ENCODE measurements around the gene CAMK1D. TPM values are rescaled to one million over a fixed set of nuclear protein-coding genes. Genes with fewer than 3 reads are reported as not detected.
"Not testable (repeated sequence)": the region's sequence is repeated elsewhere in the genome, so short reads cannot be mapped to it uniquely, and the experiment has no call there.

The CAMK1D gene
- total and polyA plus RNA-seq, 4 experiments from 2014 or later, result 5.2 to 22.2 (median 19.4) TPM

DNA sequence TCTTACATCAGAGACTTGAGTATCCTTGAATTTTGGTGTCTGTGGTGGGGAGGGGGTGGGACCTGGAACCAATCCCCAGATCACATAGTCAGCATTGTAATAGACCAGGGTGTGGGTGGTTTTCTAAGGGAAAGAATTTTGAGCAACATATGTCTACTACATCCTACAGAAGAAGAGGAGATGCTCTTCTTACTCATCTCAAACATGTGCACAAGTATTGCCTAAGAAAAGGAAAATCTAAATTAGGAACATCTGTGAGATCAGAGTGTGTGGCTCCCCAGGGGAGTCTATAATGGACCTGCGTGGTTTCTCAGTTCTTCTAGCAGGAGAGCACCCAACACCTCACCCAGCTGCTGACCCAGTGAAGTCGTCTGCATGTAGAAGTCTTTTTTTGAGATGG, 503.3 kb downstream of the CAMK1D start:
- H3K4me3 Mint-ChIP-seq, result no peak overlapping the region
- no peaks in the 10 kb centered on the region for H3K27me3 ChIP-seq (ENCODE audit: insufficient read depth, low read length)
- no peaks in the 10 kb centered on the region for H3K9me3 ChIP-seq (ENCODE audit: control insufficient read depth in 1 of 2, low read length in 2 of 2)
- ChIA-PET CTCF (ENCODE audit: partially characterized antibody) (no interaction called here), POLR2A (ENCODE audit: partially characterized antibody) (no interaction called here)
- no peak overlapping the region for H3K27ac Mint-ChIP-seq
- no peak overlapping the region for H3K27ac ChIP-seq (ENCODE audit: low read depth, low read length)
- intact Hi-C loops (cut with micrococcal nuclease), result no loop called here
- no peaks in the 10 kb centered on the region for H3K36me3 ChIP-seq (ENCODE audit: insufficient read depth, low read length)
- peaks cover 0 to 10% (median 0%) of the 10 kb centered on the region in 4 donors for H3K4me1 Mint-ChIP-seq
- H3K27me3 Mint-ChIP-seq, result peaks cover 13 to 29% of the 10 kb centered on the region in 2 donors
- no peaks in the 10 kb centered on the region for H3K36me3 Mint-ChIP-seq
- no peak overlapping the region for H3K4me3 ChIP-seq (ENCODE audit: low read length in 2 of 2)
- no peak for DNase-seq
- H3K4me1 ChIP-seq (ENCODE audit: insufficient read depth, low read length), result no peaks in the 10 kb centered on the region
- peaks cover 0 to 4% (median 0%) of the 10 kb centered on the region in 8 donors for H3K9me3 Mint-ChIP-seq

DNA sequence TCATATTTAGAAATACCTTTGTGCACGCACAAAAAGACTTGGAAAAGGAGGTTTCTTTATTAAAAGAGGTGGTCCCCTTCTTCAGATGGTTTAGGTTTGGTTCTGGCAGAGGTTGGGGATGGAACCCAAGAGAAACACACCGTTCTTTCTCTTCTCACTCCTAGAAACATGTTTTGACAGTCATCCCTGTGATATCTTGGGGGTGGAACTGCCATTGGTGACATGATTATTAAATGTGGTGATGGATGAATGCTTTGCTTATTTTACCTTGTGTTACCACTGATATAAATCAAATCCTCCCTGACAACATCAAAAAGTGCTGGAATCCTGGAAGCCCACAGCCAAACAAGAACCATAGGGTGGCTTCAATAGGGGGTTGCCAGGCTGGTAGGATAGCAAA, 505.6 kb downstream of the CAMK1D start:
- Histone ChIP-seq H3K27ac (ENCODE audit: low read depth, low read length) (no peak overlapping the region), H3K4me1 (ENCODE audit: insufficient read depth, low read length) (no peaks in the 10 kb centered on the region), H3K27me3 (ENCODE audit: insufficient read depth, low read length) (no peaks in the 10 kb centered on the region), H3K9me3 (ENCODE audit: control insufficient read depth in 1 of 2, low read length in 2 of 2) (no peaks in the 10 kb centered on the region), H3K4me3 (ENCODE audit: low read length in 2 of 2) (no peak overlapping the region), H3K36me3 (ENCODE audit: insufficient read depth, low read length) (no peaks in the 10 kb centered on the region)
- H3K9me3 Mint-ChIP-seq, result peaks cover 0 to 5% (median 1%) of the 10 kb centered on the region in 8 donors
- CTCF ChIA-PET (ENCODE audit: partially characterized antibody), result no interaction called here
- peaks cover 0 to 2% (median 0%) of the 10 kb centered on the region in 4 donors for H3K4me1 Mint-ChIP-seq
- no peak overlapping the region for H3K27ac Mint-ChIP-seq
- intact Hi-C loops (cut with micrococcal nuclease), result no loop called here
- no peak for DNase-seq
- peaks cover 13 to 35% of the 10 kb centered on the region in 2 donors for H3K27me3 Mint-ChIP-seq
- no peak overlapping the region for H3K4me3 Mint-ChIP-seq
- no peaks in the 10 kb centered on the region for H3K36me3 Mint-ChIP-seq
- POLR2A ChIA-PET (ENCODE audit: partially characterized antibody), result no interaction called here

DNA sequence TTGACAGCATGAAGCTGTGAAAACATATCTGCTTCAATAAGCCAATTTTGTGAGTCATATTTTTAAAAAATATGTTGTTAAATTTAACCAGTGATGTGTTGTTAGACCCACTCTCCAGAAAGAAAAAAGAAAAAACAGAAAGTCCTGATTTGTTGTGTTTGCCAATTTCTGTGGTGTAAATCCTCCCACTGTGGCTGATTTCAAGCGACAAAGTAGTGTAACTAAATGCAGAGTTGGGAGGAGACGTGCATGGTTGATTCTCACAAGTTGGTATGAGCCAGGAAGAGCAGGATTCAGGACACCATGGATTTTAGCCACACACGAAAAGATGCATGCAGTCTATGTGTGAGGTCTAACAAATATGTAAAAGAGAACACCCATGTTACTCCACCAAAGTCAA, 513.1 kb downstream of the CAMK1D start:
- no peaks in the 10 kb centered on the region for H3K4me1 ChIP-seq (ENCODE audit: insufficient read depth, low read length)
- no peak overlapping the region for H3K27ac ChIP-seq (ENCODE audit: low read depth, low read length)
- DNase-seq, result no peak
- ChIA-PET POLR2A (ENCODE audit: partially characterized antibody) (no interaction called here), CTCF (ENCODE audit: partially characterized antibody) (no interaction called here)
- H3K36me3 Mint-ChIP-seq, result no peaks in the 10 kb centered on the region
- no peaks in the 10 kb centered on the region for H3K4me1 Mint-ChIP-seq
- H3K27me3 ChIP-seq (ENCODE audit: insufficient read depth, low read length), result no peaks in the 10 kb centered on the region
- H3K27me3 Mint-ChIP-seq, result peaks cover 0 to 13% of the 10 kb centered on the region in 2 donors
- no peaks in the 10 kb centered on the region for H3K9me3 ChIP-seq (ENCODE audit: control insufficient read depth in 1 of 2, low read length in 2 of 2)
- H3K9me3 Mint-ChIP-seq, result peaks cover 0 to 13% (median 0%) of the 10 kb centered on the region in 8 donors
- intact Hi-C loops (cut with micrococcal nuclease), result no loop called here
- no peaks in the 10 kb centered on the region for H3K36me3 ChIP-seq (ENCODE audit: insufficient read depth, low read length)
- no peak overlapping the region for H3K4me3 ChIP-seq (ENCODE audit: low read length in 2 of 2)
- H3K27ac Mint-ChIP-seq, result no peak overlapping the region
- no peak overlapping the region for H3K4me3 Mint-ChIP-seq

DNA sequence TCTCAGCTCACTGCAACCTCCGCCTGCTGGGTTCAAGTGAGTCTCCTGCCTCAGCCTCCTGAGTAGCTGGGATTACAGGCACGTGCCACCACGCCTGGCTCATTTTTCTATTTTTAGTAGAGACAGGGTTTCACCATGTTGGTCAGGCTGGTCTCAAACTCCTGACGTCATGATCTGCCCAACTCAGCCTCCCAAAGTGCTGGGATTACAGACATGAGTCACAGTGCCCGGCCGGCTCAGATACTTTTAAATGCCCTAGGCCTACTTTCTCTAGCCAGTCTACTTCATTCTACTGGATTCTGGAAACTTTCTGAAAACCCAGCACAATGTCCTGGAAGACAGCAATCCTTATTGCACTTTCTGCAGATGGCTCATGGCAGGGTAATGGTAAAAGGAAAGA, 516.2 kb downstream of the CAMK1D start:
- CTCF ChIA-PET (ENCODE audit: partially characterized antibody); H3K27ac Mint-ChIP-seq; H3K27ac ChIP-seq (ENCODE audit: low read depth, low read length); H3K27me3 ChIP-seq (ENCODE audit: insufficient read depth, low read length); intact Hi-C loops (cut with micrococcal nuclease); H3K9me3 ChIP-seq (ENCODE audit: control insufficient read depth in 1 of 2, low read length in 2 of 2); H3K36me3 Mint-ChIP-seq; H3K4me3 Mint-ChIP-seq; H3K36me3 ChIP-seq (ENCODE audit: insufficient read depth, low read length); H3K4me1 Mint-ChIP-seq; POLR2A ChIA-PET (ENCODE audit: partially characterized antibody); H3K4me3 ChIP-seq (ENCODE audit: low read length in 2 of 2); H3K9me3 Mint-ChIP-seq; H3K4me1 ChIP-seq (ENCODE audit: insufficient read depth, low read length); H3K27me3 Mint-ChIP-seq; DNase-seq: not testable (repeated sequence)

DNA sequence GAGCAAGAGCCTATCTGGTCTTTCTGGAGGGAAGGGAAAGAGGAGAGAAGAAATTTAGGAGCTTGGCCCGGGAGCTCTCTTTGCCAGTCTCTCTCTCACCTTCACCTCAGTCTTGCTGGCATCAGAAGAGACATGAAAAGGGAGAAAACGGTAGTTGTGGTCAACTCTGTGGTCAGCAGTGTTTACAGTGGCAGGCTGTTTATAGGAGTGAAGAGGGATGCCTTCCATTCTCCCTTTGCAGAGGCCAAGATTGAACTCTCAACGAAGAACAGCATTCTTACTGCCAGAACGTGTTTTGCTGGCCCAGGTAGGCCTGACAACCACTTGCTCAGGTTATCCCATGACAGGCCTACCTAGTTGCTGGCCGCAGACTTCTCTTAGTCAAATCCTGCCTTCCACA, 518.9 kb downstream of the CAMK1D start:
- Histone ChIP-seq H3K4me3 (ENCODE audit: low read length in 2 of 2) (no peak overlapping the region), H3K27ac (ENCODE audit: low read depth, low read length) (no peak overlapping the region), H3K36me3 (ENCODE audit: insufficient read depth, low read length) (no peaks in the 10 kb centered on the region), H3K27me3 (ENCODE audit: insufficient read depth, low read length) (no peaks in the 10 kb centered on the region), H3K4me1 (ENCODE audit: insufficient read depth, low read length) (no peaks in the 10 kb centered on the region), H3K9me3 (ENCODE audit: control insufficient read depth in 1 of 2, low read length in 2 of 2) (no peaks in the 10 kb centered on the region)
- Mint-ChIP-seq H3K4me3 (no peak overlapping the region), H3K4me1 (peaks cover 0 to 2% (median 0%) of the 10 kb centered on the region in 4 donors), H3K36me3 (no peaks in the 10 kb centered on the region), H3K27ac (no peak overlapping the region), H3K9me3 (no peaks in the 10 kb centered on the region), H3K27me3 (no peaks in the 10 kb centered on the region)
- intact Hi-C loops (cut with micrococcal nuclease), result no loop called here
- CTCF ChIA-PET (ENCODE audit: partially characterized antibody), result no interaction called here
- POLR2A ChIA-PET (ENCODE audit: partially characterized antibody), result no interaction called here
- DNase-seq, result no peak

DNA sequence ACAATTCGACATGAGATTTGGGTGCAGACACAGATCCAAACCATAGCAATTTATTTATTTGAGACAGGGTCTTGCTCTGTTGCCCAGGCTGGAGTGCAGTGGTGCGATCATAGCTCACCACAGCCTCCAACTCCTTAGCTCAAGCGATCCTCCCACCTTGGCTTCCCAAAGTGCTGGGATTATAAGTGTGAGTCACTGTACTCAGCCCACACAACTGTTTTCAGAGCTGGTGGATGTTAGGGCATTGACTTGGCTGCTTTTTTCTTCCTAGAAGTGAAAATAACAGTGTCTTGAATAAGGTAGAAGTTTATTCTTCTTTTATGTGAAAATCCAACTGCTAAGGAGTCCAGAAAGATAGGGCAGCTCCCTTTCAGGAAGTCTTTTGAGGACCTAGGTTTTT, 520.1 kb downstream of the CAMK1D start:
- Mint-ChIP-seq H3K9me3 (no peaks in the 10 kb centered on the region), H3K4me3 (no peak overlapping the region), H3K27me3 (no peaks in the 10 kb centered on the region), H3K36me3 (no peaks in the 10 kb centered on the region), H3K4me1 (peaks cover 0 to 2% (median 0%) of the 10 kb centered on the region in 4 donors), H3K27ac (no peak overlapping the region)
- POLR2A ChIA-PET (ENCODE audit: partially characterized antibody), result no interaction called here
- Histone ChIP-seq H3K27me3 (ENCODE audit: insufficient read depth, low read length) (no peaks in the 10 kb centered on the region), H3K36me3 (ENCODE audit: insufficient read depth, low read length) (no peaks in the 10 kb centered on the region), H3K4me1 (ENCODE audit: insufficient read depth, low read length) (no peaks in the 10 kb centered on the region), H3K4me3 (ENCODE audit: low read length in 2 of 2) (no peak overlapping the region), H3K9me3 (ENCODE audit: control insufficient read depth in 1 of 2, low read length in 2 of 2) (no peaks in the 10 kb centered on the region), H3K27ac (ENCODE audit: low read depth, low read length) (no peak overlapping the region)
- CTCF ChIA-PET (ENCODE audit: partially characterized antibody), result no interaction called here
- intact Hi-C loops (cut with micrococcal nuclease), result no loop called here
- DNase-seq, result no peak

DNA sequence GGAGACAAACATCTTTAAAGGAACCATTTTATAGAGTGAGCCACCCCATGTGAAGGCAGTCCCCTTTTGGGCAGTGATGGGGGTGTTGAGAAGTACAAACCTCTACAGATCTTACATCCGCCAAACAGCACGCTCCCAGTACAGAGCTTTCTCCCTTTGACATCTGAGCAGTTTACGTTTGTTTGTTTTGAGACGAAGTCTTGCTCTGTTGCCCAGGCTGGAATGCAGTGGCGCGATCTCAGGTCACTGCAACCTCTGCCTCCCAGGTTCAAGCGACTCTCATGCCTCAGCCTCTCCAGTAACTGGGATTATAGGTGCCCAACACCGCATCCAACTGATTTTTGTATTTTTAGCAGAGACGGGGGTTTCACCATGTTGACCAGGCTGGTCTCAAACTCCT, 523.2 kb downstream of the CAMK1D start:
- no peak overlapping the region for H3K27ac Mint-ChIP-seq
- Histone ChIP-seq H3K4me1 (ENCODE audit: insufficient read depth, low read length) (no peaks in the 10 kb centered on the region), H3K27ac (ENCODE audit: low read depth, low read length) (no peak overlapping the region), H3K9me3 (ENCODE audit: control insufficient read depth in 1 of 2, low read length in 2 of 2) (no peaks in the 10 kb centered on the region), H3K27me3 (ENCODE audit: insufficient read depth, low read length) (no peaks in the 10 kb centered on the region), H3K4me3 (ENCODE audit: low read length in 2 of 2) (no peak overlapping the region), H3K36me3 (ENCODE audit: insufficient read depth, low read length) (no peaks in the 10 kb centered on the region)
- ChIA-PET POLR2A (ENCODE audit: partially characterized antibody) (no interaction called here), CTCF (ENCODE audit: partially characterized antibody) (no interaction called here)
- intact Hi-C loops (cut with micrococcal nuclease), result no loop called here
- H3K4me3 Mint-ChIP-seq, result no peak overlapping the region
- peaks cover 0 to 2% (median 0%) of the 10 kb centered on the region in 4 donors for H3K4me1 Mint-ChIP-seq
- DNase-seq, result no peak
- no peaks in the 10 kb centered on the region for H3K9me3 Mint-ChIP-seq
- peaks cover 2 to 4% of the 10 kb centered on the region in 2 donors for H3K27me3 Mint-ChIP-seq
- H3K36me3 Mint-ChIP-seq, result no peaks in the 10 kb centered on the region

DNA sequence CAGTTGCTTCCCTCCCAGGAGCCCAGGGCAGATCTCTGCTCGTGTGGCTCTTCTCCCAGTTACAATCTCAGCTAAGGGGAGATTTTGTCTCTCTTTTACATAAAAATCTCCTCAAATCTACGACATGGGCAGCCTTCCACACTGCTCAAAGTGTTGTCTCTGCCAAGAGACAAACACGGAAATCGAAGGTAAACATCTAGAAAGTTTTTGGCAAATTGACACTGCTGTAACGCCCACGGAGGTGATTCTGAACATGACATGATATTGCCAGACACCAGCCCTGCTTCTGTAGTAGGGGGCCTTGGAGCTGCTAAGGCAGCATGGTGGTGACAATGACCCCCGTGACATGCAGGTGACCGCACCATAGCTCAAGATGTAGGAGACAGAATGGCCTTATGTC, 523.8 kb downstream of the CAMK1D start:
- intact Hi-C loops (cut with micrococcal nuclease), result no loop called here
- peaks cover 2 to 6% of the 10 kb centered on the region in 2 donors for H3K27me3 Mint-ChIP-seq
- no peak overlapping the region for H3K27ac Mint-ChIP-seq
- H3K4me3 ChIP-seq (ENCODE audit: low read length in 2 of 2), result no peak overlapping the region
- DNase-seq, result no peak
- no peak overlapping the region for H3K27ac ChIP-seq (ENCODE audit: low read depth, low read length)
- CTCF ChIA-PET (ENCODE audit: partially characterized antibody), result no interaction called here
- peaks cover 0 to 2% (median 0%) of the 10 kb centered on the region in 8 donors for H3K9me3 Mint-ChIP-seq
- no peaks in the 10 kb centered on the region for H3K36me3 ChIP-seq (ENCODE audit: insufficient read depth, low read length)
- H3K4me3 Mint-ChIP-seq, result no peak overlapping the region
- H3K9me3 ChIP-seq (ENCODE audit: control insufficient read depth in 1 of 2, low read length in 2 of 2), result no peaks in the 10 kb centered on the region
- peaks cover 0 to 1% (median 0%) of the 10 kb centered on the region in 4 donors for H3K4me1 Mint-ChIP-seq
- H3K4me1 ChIP-seq (ENCODE audit: insufficient read depth, low read length), result no peaks in the 10 kb centered on the region
- H3K27me3 ChIP-seq (ENCODE audit: insufficient read depth, low read length), result no peaks in the 10 kb centered on the region
- no peaks in the 10 kb centered on the region for H3K36me3 Mint-ChIP-seq
- POLR2A ChIA-PET (ENCODE audit: partially characterized antibody), result no interaction called here
